ENCODE results near the gene S100A2. TPM values are rescaled to one million over a fixed set of nuclear protein-coding genes. Genes with fewer than 3 reads are reported as not detected.

S100A2 gene
- polyA plus RNA-seq, 3 donors, result 0.32 TPM; not detected in 2

GRCh38 chr1:153547560-153548551, 17.8 kb downstream of the S100A2 start:
- Mint-ChIP-seq H3K27me3 (ENCODE audit: low read depth in 3 of 3) (peaks cover 0 to 4% (median 2%) of the 10 kb centered on the region in 3 donors), H3K27ac (peak overlapping the region in 5 of 7 donors; percentile 10 to 84 (median 54)), H3K9me3 (no peaks in the 10 kb centered on the region), H3K36me3 (peaks cover 24 to 26% of the 10 kb centered on the region in 2 donors), H3K4me3 (no peak overlapping the region), H3K4me1 (peaks cover 90% of the 10 kb centered on the region)
- peak in 1 of 3 donors; percentile 35 for DNase-seq
- Histone ChIP-seq H3K4me3 (replicated peaks in 1 of 3; ENCODE audit: low read depth in 2 of 3, low read length in 3 of 3) (peak overlapping the region in 1 of 3 experiments; percentile 3), H3K27ac (ENCODE audit: low read depth in 1 of 2, low read length in 2 of 2) (peak overlapping the region in 1 of 2 donors; percentile 94), H3K36me3 (replicated peaks in 1 of 2; ENCODE audit: control insufficient read depth in 1 of 2, insufficient read depth in 2 of 2, low read length in 2 of 2) (peaks cover 19 to 20% of the 10 kb centered on the region in 2 donors), H4K20me1 (ENCODE audit: insufficient read depth, low read length) (peaks cover 27% of the 10 kb centered on the region), H3K79me2 (ENCODE audit: insufficient read depth, low read length) (peaks cover 48% of the 10 kb centered on the region), H3K27me3 (ENCODE audit: control insufficient read depth in 2 of 2, insufficient read depth in 2 of 2, low read length in 2 of 2) (no peaks in the 10 kb centered on the region), H3K9me3 (replicated peaks in 1 of 2; ENCODE audit: control insufficient read depth in 1 of 2, insufficient read depth in 1 of 2, low read length in 2 of 2) (no peaks in the 10 kb centered on the region), H3K4me2 (replicated peaks; ENCODE audit: extremely low read depth, low read length, poor library complexity, severe bottlenecking) (no peak overlapping the region), H3K9ac (ENCODE audit: insufficient read depth, low read length, poor library complexity, severe bottlenecking) (no peak overlapping the region), H3K4me1 (ENCODE audit: control insufficient read depth in 1 of 2, insufficient read depth in 2 of 2, low read length in 2 of 2) (peaks cover 82 to 91% of the 10 kb centered on the region in 2 donors), H2AFZ (ENCODE audit: insufficient read depth, low read depth, low read length, poor library complexity, severe bottlenecking) (no peak overlapping the region)
- intact Hi-C loops (cut with micrococcal nuclease), result loop anchor here in 1 of 2 donors (5.0 kb wide), 1 partner anchor 36 kb away; no protein-coding TSS in a partner anchor
- 86% methylated on average over 14 of the region's 19 CpGs for WGBS (ENCODE audit: insufficient coverage)
- no peak for TF ChIP-seq CTCF (IDR thresholded peaks at IDR 0.05)

- Histone ChIP-seq H2AFZ (ENCODE audit: insufficient read depth, low read depth, low read length, poor library complexity, severe bottlenecking) (no peak overlapping the region), H3K27me3 (ENCODE audit: control insufficient read depth in 2 of 2, insufficient read depth in 2 of 2, low read length in 2 of 2) (no peaks in the 10 kb centered on the region), H3K27ac (ENCODE audit: low read depth in 1 of 2, low read length in 2 of 2) (peak overlapping the region in 1 of 2 donors; percentile 91), H3K9ac (ENCODE audit: insufficient read depth, low read length, poor library complexity, severe bottlenecking) (no peak overlapping the region), H3K4me1 (ENCODE audit: control insufficient read depth in 1 of 2, insufficient read depth in 2 of 2, low read length in 2 of 2) (peaks cover 90 to 98% of the 10 kb centered on the region in 2 donors), H3K4me2 (replicated peaks; ENCODE audit: extremely low read depth, low read length, poor library complexity, severe bottlenecking) (peak overlapping the region; percentile 98), H4K20me1 (ENCODE audit: insufficient read depth, low read length) (peaks cover 36% of the 10 kb centered on the region), H3K9me3 (replicated peaks in 1 of 2; ENCODE audit: control insufficient read depth in 1 of 2, insufficient read depth in 1 of 2, low read length in 2 of 2) (no peaks in the 10 kb centered on the region), H3K4me3 (replicated peaks in 1 of 3; ENCODE audit: low read depth in 2 of 3, low read length in 3 of 3) (peak overlapping the region in 1 of 3 experiments; percentile 94), H3K79me2 (ENCODE audit: insufficient read depth, low read length) (peaks cover 55% of the 10 kb centered on the region), H3K36me3 (replicated peaks in 1 of 2; ENCODE audit: control insufficient read depth in 1 of 2, insufficient read depth in 2 of 2, low read length in 2 of 2) (peaks cover 20 to 27% of the 10 kb centered on the region in 2 donors)
- intact Hi-C loops (cut with micrococcal nuclease), result loop anchor here in 1 of 2 donors (5.0 kb wide), 1 partner anchor 35 kb away; no protein-coding TSS in a partner anchor
- Mint-ChIP-seq H3K27ac (peak overlapping the region in 6 of 7 donors; percentile 18 to 98 (median 95)), H3K27me3 (ENCODE audit: low read depth in 3 of 3) (peaks cover 0 to 4% (median 2%) of the 10 kb centered on the region in 3 donors), H3K36me3 (peaks cover 32% of the 10 kb centered on the region in 2 donors), H3K4me1 (peaks cover 97% of the 10 kb centered on the region), H3K9me3 (no peaks in the 10 kb centered on the region), H3K4me3 (peak overlapping the region in 1 of 2 donors; percentile 39)
- WGBS (ENCODE audit: insufficient coverage), result 90% methylated on average over 6 of the region's 14 CpGs
- TF ChIP-seq CTCF (IDR thresholded peaks at IDR 0.05), result no peak
- no peak for DNase-seq
Measured at GRCh38 chr1:153546796-153547559, 18.7 kb downstream of the S100A2 start.

Measured in CD14-positive monocyte (primary cell).